Measurements from ENCODE around the gene CARHSP1. TPM values are rescaled to one million over a fixed set of nuclear protein-coding genes. Genes with fewer than 3 reads are reported as not detected.
"Not testable (repeated sequence)": the region's sequence is repeated elsewhere in the genome, so short reads cannot be mapped to it uniquely, and the experiment has no call there.

The CARHSP1 gene
- total RNA-seq, 2 experiments from 2014 or later = 25.5 to 27.8 TPM

- Mint-ChIP-seq H3K4me3 (no peak overlapping the region), H3K27me3 (no peaks in the 10 kb centered on the region), H3K27ac (no peak overlapping the region), H3K9me3 (no peaks in the 10 kb centered on the region), H3K4me1 (ENCODE audit: low read depth) (peaks cover 35% of the 10 kb centered on the region), H3K36me3 (ENCODE audit: low read depth) (peaks cover 10% of the 10 kb centered on the region)
- no peaks in the 10 kb centered on the region for H3K36me3 ChIP-seq (ENCODE audit: insufficient read depth, low read length)
- no peak overlapping the region for H3K4me3 ChIP-seq (ENCODE audit: low read length)
- H3K9me3 ChIP-seq (ENCODE audit: control insufficient read depth in 1 of 2, insufficient read depth in 1 of 2, low read length in 2 of 2) = no peaks in the 10 kb centered on the region
- no peak for DNase-seq
- ChIA-PET POLR2A (interaction anchor here (0.9 kb wide), 1 partner anchor 55 kb away, joined by 3 read pairs; no protein-coding TSS in a partner anchor), CTCF (interaction anchor here (0.9 kb wide), 1 partner anchor 65 kb away, joined by 3 read pairs; no protein-coding TSS in a partner anchor)
- H3K4me1 ChIP-seq (ENCODE audit: insufficient read depth, low read length) = peaks cover 38% of the 10 kb centered on the region
- H3K27me3 ChIP-seq (ENCODE audit: control insufficient read depth in 1 of 2, insufficient read depth in 2 of 2, low read length in 2 of 2) = no peaks in the 10 kb centered on the region
- no peak for TF ChIP-seq CTCF (IDR thresholded peaks at IDR 0.05)
- ATAC-seq (ENCODE audit: poor library complexity) = no peak
- H3K27ac ChIP-seq (ENCODE audit: low read depth in 1 of 2, low read length in 2 of 2) = no peak overlapping the region
- intact Hi-C loops (cut with DNase I, micrococcal nuclease) = loop anchor here in 1 of 2 experiments (5.0 kb wide), 1 partner anchor 250 kb away; the partner anchor contains the start of gene METTL22
Observed at GRCh38 chr16:8872071-8872470, 3.3 kb upstream of the CARHSP1 start.

GRCh38 chr16:8869988-8870241, 1.1 kb upstream of the CARHSP1 start:
- not testable (repeated sequence) for H3K27ac ChIP-seq (ENCODE audit: low read depth in 1 of 2, low read length in 2 of 2); H3K27me3 ChIP-seq (ENCODE audit: control insufficient read depth in 1 of 2, insufficient read depth in 2 of 2, low read length in 2 of 2); H3K9me3 Mint-ChIP-seq; DNase-seq; H3K36me3 ChIP-seq (ENCODE audit: insufficient read depth, low read length); ATAC-seq (ENCODE audit: poor library complexity); H3K9me3 ChIP-seq (ENCODE audit: control insufficient read depth in 1 of 2, insufficient read depth in 1 of 2, low read length in 2 of 2); H3K27me3 Mint-ChIP-seq; H3K4me3 ChIP-seq (ENCODE audit: low read length)
- Mint-ChIP-seq H3K4me3 (peak overlapping the region; percentile 58), H3K36me3 (ENCODE audit: low read depth) (peaks cover 10% of the 10 kb centered on the region), H3K4me1 (ENCODE audit: low read depth) (peaks cover 50% of the 10 kb centered on the region), H3K27ac (peak overlapping the region; percentile 82)
- intact Hi-C loops (cut with DNase I, micrococcal nuclease) = loop anchor here (1.0 to 10.0 kb wide), 6 partner anchors 53 to 1875 kb away; partner anchors contain the start of genes ABAT (in 1 of the 2), HAPSTR1 (in 1 of the 2), METTL22 (in 1 of the 2) and NUBP1 (in 1 of the 2)
- peaks cover 59% of the 10 kb centered on the region for H3K4me1 ChIP-seq (ENCODE audit: insufficient read depth, low read length)
- POLR2A ChIA-PET = interaction anchor here (2.0 to 3.1 kb wide), 3 partner anchors 10 to 222 kb away, joined by 8 to 52 read pairs (median 14); partner anchors contain the start of gene HAPSTR1
- CTCF ChIA-PET = interaction anchor here (1.5 to 4.1 kb wide), 3 partner anchors 10 to 69 kb away, joined by 3 to 24 read pairs (median 10); no protein-coding TSS in a partner anchor

- Histone ChIP-seq H3K36me3 (ENCODE audit: insufficient read depth, low read length) (no peaks in the 10 kb centered on the region), H3K27ac (ENCODE audit: low read depth in 1 of 2, low read length in 2 of 2) (peak overlapping the region in 1 of 2 donors; percentile 13), H3K4me1 (ENCODE audit: insufficient read depth, low read length) (peaks cover 60% of the 10 kb centered on the region), H3K9me3 (ENCODE audit: control insufficient read depth in 1 of 2, insufficient read depth in 1 of 2, low read length in 2 of 2) (no peaks in the 10 kb centered on the region), H3K4me3 (ENCODE audit: low read length) (peak overlapping the region; percentile 85), H3K27me3 (ENCODE audit: control insufficient read depth in 1 of 2, insufficient read depth in 2 of 2, low read length in 2 of 2) (no peaks in the 10 kb centered on the region)
- Mint-ChIP-seq H3K27me3 (no peaks in the 10 kb centered on the region), H3K9me3 (no peaks in the 10 kb centered on the region), H3K27ac (peak overlapping the region; percentile 82), H3K4me3 (peak overlapping the region; percentile 95), H3K36me3 (ENCODE audit: low read depth) (peaks cover 10% of the 10 kb centered on the region), H3K4me1 (ENCODE audit: low read depth) (peaks cover 48% of the 10 kb centered on the region)
- ChIA-PET CTCF (interaction anchor here (1.5 to 4.1 kb wide), 3 partner anchors 11 to 69 kb away, joined by 3 to 24 read pairs (median 10); no protein-coding TSS in a partner anchor), POLR2A (interaction anchor here (0.7 to 3.1 kb wide), 18 partner anchors 9 to 223 kb away, joined by 3 to 52 read pairs (median 5); partner anchors contain the start of genes HAPSTR1, LITAFD, PMM2 and TMEM186)
- intact Hi-C loops (cut with DNase I, micrococcal nuclease) = loop anchor here (1.0 to 10.0 kb wide), 5 partner anchors 52 to 1875 kb away; partner anchors contain the start of genes ABAT (in 1 of the 2), HAPSTR1 (in 1 of the 2), NUBP1 (in 1 of the 2) and PMM2 (in 1 of the 2)
- peak in 1 of 14 experiments; percentile 34 for DNase-seq
- peak; percentile 57 for ATAC-seq (ENCODE audit: poor library complexity)
- no peak for TF ChIP-seq CTCF (IDR thresholded peaks at IDR 0.05)
Observed at GRCh38 chr16:8869212-8869987, 594 bp upstream of the CARHSP1 start.
